Activated CD8-positive, alpha-beta T cell treated with anti-CD3 and anti-CD28 coated beads for 36 hours (primary cell): ENCODE measurements around the gene MIER3. TPM values are rescaled to one million over a fixed set of nuclear protein-coding genes. Genes with fewer than 3 reads are reported as not detected.

Experiments used
- ATAC-seq: fragments of 200-7000 bp; cut with Tn5 transposase; one replicate; pipeline ENCODE4 v1.10.0; 2021; ENCODE audit warnings: mild to moderate bottlenecking, moderate library complexity
- CTCF ChIA-PET: fragments of 350-600 bp; sonication (Branson Sonifier 250); formaldehyde crosslinking; loops from one replicate; lab custom pipeline; 2021; ENCODE audit warnings: antibody characterized with exemption; lab: Charles Lee
- POLR2A ChIA-PET: fragments of 350-600 bp; sonication (Branson Sonifier 250); formaldehyde crosslinking; loops from one replicate; lab custom pipeline; 2021; ENCODE audit warnings: antibody characterized with exemption; lab: Charles Lee
- DNase-seq: peaks from one replicate; pipeline ENCODE4 v3.0.0-alpha.2; 2020
- H3K27ac Mint-ChIP-seq: one replicate; pipeline ENCODE4 v1.8.0; 2021; ENCODE audit warnings: mild to moderate bottlenecking, mixed read lengths
- H3K27me3 Mint-ChIP-seq: one replicate; pipeline ENCODE4 v1.8.0; 2021; ENCODE audit warnings: mixed read lengths
- H3K36me3 Mint-ChIP-seq: one replicate; pipeline ENCODE4 v1.8.0; 2021; ENCODE audit warnings: low read depth, mixed read lengths
- H3K4me1 Mint-ChIP-seq: one replicate; pipeline ENCODE4 v1.8.0; 2021; ENCODE audit warnings: low read depth, mixed read lengths
- H3K4me3 Mint-ChIP-seq: one replicate; pipeline ENCODE4 v1.8.0; 2021; ENCODE audit warnings: mild to moderate bottlenecking, moderate library complexity, mixed read lengths
- H3K9me3 Mint-ChIP-seq: one replicate; pipeline ENCODE4 v1.8.0; 2021; ENCODE audit warnings: mixed read lengths
- intact Hi-C: fragments of 100-400 bp; cut with micrococcal nuclease; formaldehyde crosslinking; loops from one replicate; pipeline ENCODE4 v1.10.0; 2022
- total RNA-seq, 2 experiments: library from RNA; stranded (reverse); gene quantifications; one replicate each; pipeline ENCODE4 v1.2.3, GENCODE V29; 2021
- TF ChIP-seq, protein P1 (sequence below): fragments of 200-600 bp; IDR thresholded peaks from one replicate; pipeline ENCODE4 v1.8.0; 2022; ENCODE audit warnings: antibody characterized with exemption, mild to moderate bottlenecking

Gene MIER3
- total RNA-seq, 2 experiments from 2014 or later: 12.2 to 12.8 TPM

- Mint-ChIP-seq H3K4me1 (no peaks in the 10 kb centered on the region), H3K4me3 (no peak overlapping the region), H3K27ac (no peak overlapping the region), H3K27me3 (peaks cover 6% of the 10 kb centered on the region), H3K9me3 (no peaks in the 10 kb centered on the region), H3K36me3 (no peaks in the 10 kb centered on the region)
- DNase-seq (no peak), ATAC-seq (no peak)
- TF ChIP-seq, protein P1, sequence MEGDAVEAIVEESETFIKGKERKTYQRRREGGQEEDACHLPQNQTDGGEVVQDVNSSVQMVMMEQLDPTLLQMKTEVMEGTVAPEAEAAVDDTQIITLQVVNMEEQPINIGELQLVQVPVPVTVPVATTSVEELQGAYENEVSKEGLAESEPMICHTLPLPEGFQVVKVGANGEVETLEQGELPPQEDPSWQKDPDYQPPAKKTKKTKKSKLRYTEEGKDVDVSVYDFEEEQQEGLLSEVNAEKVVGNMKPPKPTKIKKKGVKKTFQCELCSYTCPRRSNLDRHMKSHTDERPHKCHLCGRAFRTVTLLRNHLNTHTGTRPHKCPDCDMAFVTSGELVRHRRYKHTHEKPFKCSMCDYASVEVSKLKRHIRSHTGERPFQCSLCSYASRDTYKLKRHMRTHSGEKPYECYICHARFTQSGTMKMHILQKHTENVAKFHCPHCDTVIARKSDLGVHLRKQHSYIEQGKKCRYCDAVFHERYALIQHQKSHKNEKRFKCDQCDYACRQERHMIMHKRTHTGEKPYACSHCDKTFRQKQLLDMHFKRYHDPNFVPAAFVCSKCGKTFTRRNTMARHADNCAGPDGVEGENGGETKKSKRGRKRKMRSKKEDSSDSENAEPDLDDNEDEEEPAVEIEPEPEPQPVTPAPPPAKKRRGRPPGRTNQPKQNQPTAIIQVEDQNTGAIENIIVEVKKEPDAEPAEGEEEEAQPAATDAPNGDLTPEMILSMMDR: no peak
- intact Hi-C loops: no loop called here
- POLR2A ChIA-PET: no interaction called here
- CTCF ChIA-PET: interaction anchor here (0.9 kb wide), 1 partner anchor 14 kb away, joined by 3 read pairs; no protein-coding TSS in a partner anchor
Observed at GRCh38 chr5:56977021-56977420, 25.1 kb upstream of the MIER3 start.

GRCh38 chr5:56974241-56974640, 22.3 kb upstream of the MIER3 start:
- Mint-ChIP-seq H3K27ac (no peak overlapping the region), H3K4me3 (no peak overlapping the region), H3K36me3 (no peaks in the 10 kb centered on the region), H3K9me3 (no peaks in the 10 kb centered on the region), H3K27me3 (peaks cover 6% of the 10 kb centered on the region), H3K4me1 (no peaks in the 10 kb centered on the region)
- ATAC-seq (no peak), DNase-seq (no peak)
- CTCF ChIA-PET: no interaction called here
- POLR2A ChIA-PET: no interaction called here
- intact Hi-C loops: no loop called here
- TF ChIP-seq, protein P1: no peak

DNA sequence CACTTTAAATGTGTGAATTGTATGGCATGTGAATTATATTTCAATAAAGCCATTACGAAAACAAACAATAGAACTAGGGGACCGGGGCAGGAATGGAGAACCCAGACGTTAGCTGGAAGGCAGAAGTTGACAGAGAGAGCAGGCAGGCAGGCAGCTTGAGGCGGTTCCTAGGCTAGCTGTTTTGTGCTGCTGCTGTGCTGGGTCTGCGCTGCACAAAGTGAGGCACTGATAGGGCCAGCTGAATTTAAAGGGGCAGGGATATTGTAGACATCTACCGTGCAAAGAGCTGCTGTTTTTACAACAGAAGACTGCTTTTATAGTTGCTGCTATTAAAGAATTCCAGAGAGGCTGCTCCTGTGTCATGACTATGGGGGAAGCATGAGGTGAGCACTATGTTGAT, 21.6 kb upstream of the MIER3 start:
- Mint-ChIP-seq H3K27ac (no peak overlapping the region), H3K27me3 (peaks cover 6% of the 10 kb centered on the region), H3K36me3 (no peaks in the 10 kb centered on the region), H3K9me3 (no peaks in the 10 kb centered on the region), H3K4me3 (no peak overlapping the region), H3K4me1 (no peaks in the 10 kb centered on the region)
- ATAC-seq: no peak
- intact Hi-C loops: no loop called here
- CTCF ChIA-PET: no interaction called here
- no peak for DNase-seq
- POLR2A ChIA-PET: no interaction called here
- TF ChIP-seq, protein P1: no peak

- Mint-ChIP-seq H3K9me3 (no peaks in the 10 kb centered on the region), H3K4me1 (no peaks in the 10 kb centered on the region), H3K36me3 (no peaks in the 10 kb centered on the region), H3K27me3 (peaks cover 6% of the 10 kb centered on the region), H3K27ac (no peak overlapping the region), H3K4me3 (no peak overlapping the region)
- ChIA-PET CTCF (interaction anchor here (1.1 kb wide), 1 partner anchor 151 kb away, joined by 3 read pairs; no protein-coding TSS in a partner anchor), POLR2A (no interaction called here)
- TF ChIP-seq, protein P1: no peak
- DNase-seq (no peak), ATAC-seq (no peak)
- intact Hi-C loops: no loop called here
Observed at GRCh38 chr5:56971275-56971674, 19.4 kb upstream of the MIER3 start.

GRCh38 chr5:56964173-56964572, 12.2 kb upstream of the MIER3 start:
- H3K36me3 Mint-ChIP-seq: no peaks in the 10 kb centered on the region
- H3K27me3 Mint-ChIP-seq: peaks cover 17% of the 10 kb centered on the region
- no peak for ATAC-seq
- no peak overlapping the region for H3K4me3 Mint-ChIP-seq
- no peak for DNase-seq
- no peak overlapping the region for H3K27ac Mint-ChIP-seq
- intact Hi-C loops: no loop called here
- TF ChIP-seq, protein P1: no peak
- H3K9me3 Mint-ChIP-seq: no peaks in the 10 kb centered on the region
- ChIA-PET CTCF (interaction anchor here (1.5 kb wide), 1 partner anchor 11 kb away, joined by 4 read pairs; no protein-coding TSS in a partner anchor), POLR2A (interaction anchor here (0.6 kb wide), 2 partner anchors 164 to 1049 kb away, joined by 3 read pairs; no protein-coding TSS in a partner anchor)
- H3K4me1 Mint-ChIP-seq: no peaks in the 10 kb centered on the region
